Mucosa of descending colon (tissue), 3 donors: ENCODE data around the gene C2CD4D. TPM values are rescaled to one million over a fixed set of nuclear protein-coding genes. Genes with fewer than 3 reads are reported as not detected.

Experiments used
- ATAC-seq: fragments of 200-7000 bp; cut with Tn5 transposase; one replicate; pipeline ENCODE4 v1.9.1; 2020; ENCODE audit warnings: mild to moderate bottlenecking, moderate library complexity
- DNase-seq, 3 donors: peaks; one replicate each; pipeline ENCODE4 v3.0.0-alpha.2; 2020
- H3K36me3 ChIP-seq: fragments of 200-600 bp; one replicate; pipeline ENCODE4 v1.8.0; 2021; ENCODE audit warnings: low read depth, mild to moderate bottlenecking
- H3K4me1 ChIP-seq: fragments of 200-600 bp; one replicate; pipeline ENCODE4 v1.8.0; 2021; ENCODE audit warnings: low read depth, mild to moderate bottlenecking
- H3K4me3 ChIP-seq: fragments of 200-600 bp; one replicate; pipeline ENCODE4 v1.8.0; 2021; ENCODE audit warnings: mild to moderate bottlenecking
- H3K9me3 ChIP-seq: fragments of 200-600 bp; one replicate; pipeline ENCODE4 v1.8.0; 2021; ENCODE audit warnings: mild to moderate bottlenecking
- intact Hi-C, 2 donors: fragments of 100-400 bp; cut with DNase I in 1 of 2; cut with micrococcal nuclease in 1 of 2; formaldehyde crosslinking; loops; one replicate each; pipeline versions ENCODE4 v1.11.0 to v1.11.1; 2022; cut with DNase I, micrococcal nuclease
- total RNA-seq, 3 donors: library from RNA; stranded (reverse); fragmentation: NEBNext Ultra II Directional in 2 of 3; extraction: Animal tissue kit (Norgen Biotek cat#: 25700) in 2 of 3; gene quantifications; one replicate each; pipeline versions ENCODE4 v1.2.1 to v1.2.4, GENCODE V29; 2021 to 2023
- TF ChIP-seq, protein P1 (sequence below): fragments of 200-600 bp; IDR thresholded peaks from one replicate; pipeline ENCODE4 v1.8.0; 2022; ENCODE audit warnings: antibody characterized with exemption, mild to moderate bottlenecking
- donor health status: DM: no; HTN: no; CAD: no; lungs with moderate emphysema.
- donor health status: DM: no; HTN: no; CAD: no.
- donor health status: DM: no; HTN: yes; CAD: no.

C2CD4D gene
- total RNA-seq, 3 donors from 2014 or later = 0.51 to 1.0 (median 0.61) TPM

DNA sequence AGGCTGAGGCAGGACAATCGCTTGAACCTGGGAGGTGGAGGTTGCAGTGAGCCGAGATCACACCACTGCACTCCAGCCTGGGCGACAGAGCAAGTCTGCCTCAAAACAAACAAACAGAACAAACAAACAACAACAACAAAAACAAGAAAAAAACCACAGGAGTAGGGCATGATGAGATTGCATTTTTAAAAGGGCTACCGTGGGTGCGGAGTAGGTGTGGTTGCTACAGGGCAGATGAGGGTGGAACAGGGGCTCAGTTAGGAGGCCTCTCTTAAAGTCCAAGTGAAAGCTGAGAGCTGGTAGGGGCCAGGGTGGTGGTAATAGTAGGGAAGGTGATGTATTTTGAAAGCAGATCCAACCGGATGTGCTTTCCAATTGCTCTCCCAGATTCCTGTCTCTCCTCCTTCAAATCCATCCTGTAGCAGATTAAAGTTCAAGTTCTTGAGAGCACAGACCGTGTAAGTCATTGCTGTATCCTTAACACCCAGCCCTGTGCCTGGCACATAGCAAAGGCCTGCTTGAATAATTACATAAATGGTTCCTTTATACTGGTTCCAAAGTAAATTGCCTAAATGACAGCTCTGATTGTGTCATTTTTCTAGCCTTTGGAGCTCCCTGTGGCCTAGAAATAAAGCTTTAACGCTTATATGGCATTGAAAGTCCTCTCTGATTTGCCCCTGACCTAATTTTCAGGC, 30.2 kb downstream of the C2CD4D start:
- DNase-seq = no peak
- no peak for ATAC-seq
- intact Hi-C loops = no loop called here

GRCh38 chr1:151807766-151808165, 31.9 kb downstream of the C2CD4D start:
- TF ChIP-seq, protein P1, sequence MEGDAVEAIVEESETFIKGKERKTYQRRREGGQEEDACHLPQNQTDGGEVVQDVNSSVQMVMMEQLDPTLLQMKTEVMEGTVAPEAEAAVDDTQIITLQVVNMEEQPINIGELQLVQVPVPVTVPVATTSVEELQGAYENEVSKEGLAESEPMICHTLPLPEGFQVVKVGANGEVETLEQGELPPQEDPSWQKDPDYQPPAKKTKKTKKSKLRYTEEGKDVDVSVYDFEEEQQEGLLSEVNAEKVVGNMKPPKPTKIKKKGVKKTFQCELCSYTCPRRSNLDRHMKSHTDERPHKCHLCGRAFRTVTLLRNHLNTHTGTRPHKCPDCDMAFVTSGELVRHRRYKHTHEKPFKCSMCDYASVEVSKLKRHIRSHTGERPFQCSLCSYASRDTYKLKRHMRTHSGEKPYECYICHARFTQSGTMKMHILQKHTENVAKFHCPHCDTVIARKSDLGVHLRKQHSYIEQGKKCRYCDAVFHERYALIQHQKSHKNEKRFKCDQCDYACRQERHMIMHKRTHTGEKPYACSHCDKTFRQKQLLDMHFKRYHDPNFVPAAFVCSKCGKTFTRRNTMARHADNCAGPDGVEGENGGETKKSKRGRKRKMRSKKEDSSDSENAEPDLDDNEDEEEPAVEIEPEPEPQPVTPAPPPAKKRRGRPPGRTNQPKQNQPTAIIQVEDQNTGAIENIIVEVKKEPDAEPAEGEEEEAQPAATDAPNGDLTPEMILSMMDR = no peak
- no peaks in the 10 kb centered on the region for H3K36me3 ChIP-seq
- H3K9me3 ChIP-seq = no peaks in the 10 kb centered on the region
- no peaks in the 10 kb centered on the region for H3K4me1 ChIP-seq
- DNase-seq (no peak), ATAC-seq (no peak)
- intact Hi-C loops = no loop called here
- no peak overlapping the region for H3K4me3 ChIP-seq

More for the DNA sequence above, 30.2 kb downstream of the C2CD4D start:
- Histone ChIP-seq H3K9me3 (no peaks in the 10 kb centered on the region), H3K36me3 (no peaks in the 10 kb centered on the region), H3K4me1 (no peaks in the 10 kb centered on the region), H3K4me3 (no peak overlapping the region)
- TF ChIP-seq, protein P1 = no peak

DNA sequence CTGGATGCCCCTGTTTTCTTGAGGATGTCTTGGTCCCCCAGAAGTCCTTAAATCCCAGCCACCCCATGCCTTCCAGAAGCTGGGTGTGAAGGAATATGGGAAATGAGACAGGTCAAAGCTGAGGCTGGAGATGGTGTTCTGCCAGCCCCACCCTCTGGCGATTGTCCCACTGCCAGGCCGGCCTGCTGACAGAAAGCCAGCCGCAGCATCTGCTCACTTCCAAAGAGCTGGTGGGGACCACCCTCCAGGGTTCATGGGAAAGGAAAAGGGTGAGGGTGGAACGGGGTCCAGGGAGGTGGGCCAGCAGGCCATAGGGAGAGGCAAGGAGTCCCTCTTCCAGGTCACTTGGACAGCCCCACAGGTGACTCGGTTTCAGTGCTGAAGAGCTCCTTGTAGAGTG, 32.5 kb downstream of the C2CD4D start:
- Histone ChIP-seq H3K9me3 (no peaks in the 10 kb centered on the region), H3K4me1 (no peaks in the 10 kb centered on the region), H3K4me3 (no peak overlapping the region), H3K36me3 (no peaks in the 10 kb centered on the region)
- DNase-seq = no peak
- intact Hi-C loops = no loop called here
- TF ChIP-seq, protein P1 = no peak
- no peak for ATAC-seq

GRCh38 chr1:151806170-151806569, 33.5 kb downstream of the C2CD4D start:
- ATAC-seq (no peak), DNase-seq (no peak)
- no peaks in the 10 kb centered on the region for H3K36me3 ChIP-seq
- no peak overlapping the region for H3K4me3 ChIP-seq
- intact Hi-C loops = no loop called here
- H3K9me3 ChIP-seq = no peaks in the 10 kb centered on the region
- H3K4me1 ChIP-seq = no peaks in the 10 kb centered on the region
- TF ChIP-seq, protein P1 = no peak

GRCh38 chr1:151805066-151805820, 34.4 kb downstream of the C2CD4D start, which contains the start of gene LINGO4:
Gene LINGO4, minus strand, starts transcription at chr1:151805419. Its CDS starts 2,715 bp downstream, at chr1:151802704.
- H3K4me1 ChIP-seq = no peaks in the 10 kb centered on the region
- H3K4me3 ChIP-seq = no peak within 1 kb of the TSS
- no peaks in the 10 kb centered on the region for H3K9me3 ChIP-seq
- ATAC-seq (no peak), DNase-seq (no peak)
- TF ChIP-seq, protein P1 = no peak
- intact Hi-C loops = no loop called here
- H3K36me3 ChIP-seq = no peaks in the 10 kb centered on the region
